ENCODE results near the gene PLEKHA4. TPM values are rescaled to one million over a fixed set of nuclear protein-coding genes. Genes with fewer than 3 reads are reported as not detected.

PLEKHA4 gene
- polyA plus RNA-seq, 1 donor (not counting 4 experiments of a cell fraction or from before 2014, with no cell fraction given), result 1.8 TPM

- Histone ChIP-seq H3K4me3 (ENCODE audit: control insufficient read depth in 2 of 3, extremely low read depth in 1 of 3, insufficient read depth in 2 of 3, low read depth in 1 of 3, low read length in 3 of 3) (no peak overlapping the region), H3K9me3 (ENCODE audit: control insufficient read depth, low read depth, low read length) (no peaks in the 10 kb centered on the region), H3K27me3 (ENCODE audit: control insufficient read depth, extremely low read depth, insufficient read depth, low read length) (no peaks in the 10 kb centered on the region), H2AFZ (ENCODE audit: control insufficient read depth, low read length) (no peak overlapping the region), H3K27ac (ENCODE audit: control insufficient read depth, insufficient read depth, low read length) (no peak overlapping the region), H3K9me1 (ENCODE audit: control insufficient read depth, extremely low read depth, insufficient read depth, low read length) (no peaks in the 10 kb centered on the region), H3K4me1 (ENCODE audit: control insufficient read depth, extremely low read depth, insufficient read depth, low read length) (no peaks in the 10 kb centered on the region), H4K20me1 (ENCODE audit: control insufficient read depth, extremely low read depth, insufficient read depth, low read length) (no peaks in the 10 kb centered on the region), H3K79me2 (ENCODE audit: control insufficient read depth, insufficient read depth, low read length) (no peaks in the 10 kb centered on the region), H3K4me2 (ENCODE audit: control insufficient read depth, extremely low read depth, insufficient read depth, low read depth, low read length) (no peak overlapping the region), H3K9ac (ENCODE audit: control insufficient read depth, extremely low read depth, insufficient read depth, low read length) (no peak overlapping the region), H3K36me3 (ENCODE audit: control insufficient read depth in 2 of 2, extremely low read depth in 1 of 2, insufficient read depth in 2 of 2, low read length in 2 of 2) (no peaks in the 10 kb centered on the region)
- dilution Hi-C loops (cut with MboI; ENCODE audit: extremely low pct_ligation_motif_present, low sequenced_read_pairs), result no loop called here
- peak; percentile 86 for FAIRE-seq
- no peak for DNase-seq (ENCODE audit: low read depth, low spot score)
- TF ChIP-seq CTCF (optimal IDR thresholded peaks at IDR 0.05 in 1 of 3, IDR thresholded peaks at IDR 0.05 in 1 of 3, conservative IDR thresholded peaks at IDR 0.05 in 1 of 3; ENCODE audit: extremely low read depth in 1 of 3, insufficient read depth in 2 of 3, low read length in 3 of 3) (peak; percentile 65 to 85 (median 80)), EZH2 (IDR thresholded peaks at IDR 0.05; ENCODE audit: low read length) (no peak)
These were observed 25.6 kb downstream of the PLEKHA4 start for GRCh38 chr19:48842789-48843162.

- no peak overlapping the region for H3K4me2 ChIP-seq (ENCODE audit: control insufficient read depth, extremely low read depth, insufficient read depth, low read depth, low read length)
- no peak overlapping the region for H3K4me3 ChIP-seq (ENCODE audit: control insufficient read depth in 2 of 3, extremely low read depth in 1 of 3, insufficient read depth in 2 of 3, low read depth in 1 of 3, low read length in 3 of 3)
- FAIRE-seq (no peak), DNase-seq (ENCODE audit: low read depth, low spot score) (no peak)
- H4K20me1 ChIP-seq (ENCODE audit: control insufficient read depth, extremely low read depth, insufficient read depth, low read length), result no peaks in the 10 kb centered on the region
- H3K9ac ChIP-seq (ENCODE audit: control insufficient read depth, extremely low read depth, insufficient read depth, low read length), result no peak overlapping the region
- no peaks in the 10 kb centered on the region for H3K36me3 ChIP-seq (ENCODE audit: control insufficient read depth in 2 of 2, extremely low read depth in 1 of 2, insufficient read depth in 2 of 2, low read length in 2 of 2)
- no peaks in the 10 kb centered on the region for H3K9me3 ChIP-seq (ENCODE audit: control insufficient read depth, low read depth, low read length)
- H3K79me2 ChIP-seq (ENCODE audit: control insufficient read depth, insufficient read depth, low read length), result no peaks in the 10 kb centered on the region
- no peak overlapping the region for H2AFZ ChIP-seq (ENCODE audit: control insufficient read depth, low read length)
- peaks cover 4% of the 10 kb centered on the region for H3K4me1 ChIP-seq (ENCODE audit: control insufficient read depth, extremely low read depth, insufficient read depth, low read length)
- H3K27ac ChIP-seq (ENCODE audit: control insufficient read depth, insufficient read depth, low read length), result no peak overlapping the region
- no peaks in the 10 kb centered on the region for H3K27me3 ChIP-seq (ENCODE audit: control insufficient read depth, extremely low read depth, insufficient read depth, low read length)
- dilution Hi-C loops (cut with MboI; ENCODE audit: extremely low pct_ligation_motif_present, low sequenced_read_pairs), result no loop called here
- no peak for TF ChIP-seq EZH2 (IDR thresholded peaks at IDR 0.05; ENCODE audit: low read length)
- no peak for TF ChIP-seq CTCF (optimal IDR thresholded peaks at IDR 0.05 in 1 of 3, IDR thresholded peaks at IDR 0.05 in 1 of 3, conservative IDR thresholded peaks at IDR 0.05 in 1 of 3; ENCODE audit: extremely low read depth in 1 of 3, insufficient read depth in 2 of 3, low read length in 3 of 3)
- H3K9me1 ChIP-seq (ENCODE audit: control insufficient read depth, extremely low read depth, insufficient read depth, low read length), result no peaks in the 10 kb centered on the region
These were observed 26.8 kb downstream of the PLEKHA4 start for GRCh38 chr19:48841571-48841970.
